ENCODE measurements around the gene TPRKB. TPM values are rescaled to one million over a fixed set of nuclear protein-coding genes. Genes with fewer than 3 reads are reported as not detected.

TPRKB gene
- total and polyA plus RNA-seq, 9 of the 15 experiments (the other 6 are each of a cell fraction or from before 2014, with no cell fraction given), result 55.6 to 250 (median 112) TPM

- ATAC-seq (peak; percentile 98), FAIRE-seq (peak; percentile 96), DNase-seq (ENCODE audit: extremely low read depth in 1 of 4, low spot score in 3 of 4) (peak; percentile 88 to 97 (median 92))
- BruUV-seq (replicated peaks), result TSS peak; percentile 50
- intact Hi-C loops (cut with micrococcal nuclease), result loop anchor here (10.0 kb wide), 1 partner anchor 85 kb away; no protein-coding TSS in a partner anchor
- Histone ChIP-seq H3K9me3 (replicated peaks; ENCODE audit: control insufficient read depth, insufficient read depth, low read depth, low read length) (no peaks in the 10 kb centered on the region), H4K20me1 (replicated peaks; ENCODE audit: control insufficient read depth, insufficient read depth, low read length) (no peaks in the 10 kb centered on the region), H3K79me2 (ENCODE audit: control insufficient read depth, insufficient read depth, low read length) (peaks cover 19% of the 10 kb centered on the region), H3K4me2 (ENCODE audit: insufficient read depth, low read length) (peak within 1 kb of the TSS; percentile 98), H3K27me3 (ENCODE audit: control insufficient read depth in 2 of 2, insufficient read depth in 2 of 2, low read length in 2 of 2) (no peaks in the 10 kb centered on the region), H3K4me3 (peak within 1 kb of the TSS; percentile 72), H3K4me1 (replicated peaks in 1 of 2; ENCODE audit: control insufficient read depth in 2 of 2, insufficient read depth in 2 of 2, low read length in 2 of 2) (peaks cover 3 to 7% of the 10 kb centered on the region in 2 experiments; a peak in 4 of 5 replicates), H3K27ac (ENCODE audit: extremely low read depth, low read depth, low read length) (peak within 1 kb of the TSS; percentile 75), H3K9ac (ENCODE audit: insufficient read depth in 1 of 2, low read depth in 2 of 2, low read length in 2 of 2) (peak within 1 kb of the TSS; percentile 89 to 99), H3K9me1 (ENCODE audit: control insufficient read depth, insufficient read depth, low read length) (no peaks in the 10 kb centered on the region), H3K36me3 (ENCODE audit: control insufficient read depth, insufficient read depth, low read length) (peaks cover 24% of the 10 kb centered on the region; the same call in 2 of the 3 replicates), H2AFZ (ENCODE audit: low read depth, low read length) (peak within 1 kb of the TSS; percentile 98)
- under 1% methylated on average over 37 of the region's 40 CpGs for WGBS (ENCODE audit: insufficient coverage, low coverage, missing lambda C conversion rate)
- in situ Hi-C loops (cut with MboI), result no loop called here
- CTCF ChIA-PET (ENCODE audit: low intra/inter-chr PET ratio), result no interaction called here
- POLR2A ChIA-PET, result interaction anchor here (0.5 to 0.9 kb wide), 5 partner anchors 39 to 797 kb away, joined by 3 read pairs; partner anchors contain the start of genes MOB1A and TPRKB
- TF ChIP-seq POLR2A (conservative IDR thresholded peaks at IDR 0.05), result peak; percentile 91
- no peak for TF ChIP-seq HMGN3 (IDR thresholded peaks at IDR 0.05; ENCODE audit: borderline replicate concordance, extremely low read depth, insufficient read length, low read depth, low read length)
- TF ChIP-seq DNMT1 (IDR thresholded peaks at IDR 0.05), result no peak
- peak; percentile 75 for TF ChIP-seq PML (IDR thresholded peaks at IDR 0.05; ENCODE audit: low read length)
- TF ChIP-seq TAF1 (IDR thresholded peaks at IDR 0.05; ENCODE audit: control insufficient read depth, extremely low read depth, insufficient read depth, low read length, severe bottlenecking), result peak; percentile 81
- TF ChIP-seq CBX3 (IDR thresholded peaks at IDR 0.05; ENCODE audit: borderline replicate concordance in 1 of 2, low read length in 2 of 2), result 0 out of 3 replicates have a peak, but pooled peaks of 1 of the 2 experiments have one; percentile 45
- TF ChIP-seq RREB1 (CRISPR knock-in tag; IDR thresholded peaks at IDR 0.05), result 0 out of 2 replicates have a peak, but pooled peaks have one; percentile 41
- peak; percentile 58; the same call in 1 of the 2 replicates for TF ChIP-seq ZBTB12 (CRISPR knock-in tag; IDR thresholded peaks at IDR 0.05)
- no peak for TF ChIP-seq ARID4B (CRISPR knock-in tag; IDR thresholded peaks at IDR 0.05)
These were observed 42.5 kb upstream of the TPRKB start, which contains the start of gene DUSP11 for GRCh38 chr2:73779467-73780236. DUSP11 (minus strand) TSS chr2:73780103; CDS start chr2:73779974, 129 bp downstream.

Measured in K562 (cell line).